ENCODE measurements around the gene ARPC2.
A peak's percentile ranks its signal among the peaks of the same experiment; 100 is the strongest.

ARPC2 gene

GRCh38 chr2:218255446-218255845, 38.5 kb downstream of the ARPC2 start:
- no peak for DNase-seq (ENCODE audit: low spot score)

- DNase-seq (ENCODE audit: low spot score): no peak
Measured at GRCh38 chr2:218256612-218257350, 39.8 kb downstream of the ARPC2 start.

GRCh38 chr2:218257390-218257981, 40.5 kb downstream of the ARPC2 start:
- peak; percentile 72 for DNase-seq (ENCODE audit: low spot score)

- no peak for DNase-seq (ENCODE audit: low spot score)
Measured at GRCh38 chr2:218259099-218259961, 42.3 kb downstream of the ARPC2 start.

GRCh38 chr2:218260166-218260565, 43.2 kb downstream of the ARPC2 start:
- no peak for DNase-seq (ENCODE audit: low spot score)

- DNase-seq (ENCODE audit: low spot score): peak; percentile 77
Measured at GRCh38 chr2:218260742-218261422, 43.9 kb downstream of the ARPC2 start, which contains the start of gene GPBAR1. Gene GPBAR1, plus strand, starts transcription at chr2:218261015. Its CDS starts 1,710 bp downstream, at chr2:218262725.

DNA sequence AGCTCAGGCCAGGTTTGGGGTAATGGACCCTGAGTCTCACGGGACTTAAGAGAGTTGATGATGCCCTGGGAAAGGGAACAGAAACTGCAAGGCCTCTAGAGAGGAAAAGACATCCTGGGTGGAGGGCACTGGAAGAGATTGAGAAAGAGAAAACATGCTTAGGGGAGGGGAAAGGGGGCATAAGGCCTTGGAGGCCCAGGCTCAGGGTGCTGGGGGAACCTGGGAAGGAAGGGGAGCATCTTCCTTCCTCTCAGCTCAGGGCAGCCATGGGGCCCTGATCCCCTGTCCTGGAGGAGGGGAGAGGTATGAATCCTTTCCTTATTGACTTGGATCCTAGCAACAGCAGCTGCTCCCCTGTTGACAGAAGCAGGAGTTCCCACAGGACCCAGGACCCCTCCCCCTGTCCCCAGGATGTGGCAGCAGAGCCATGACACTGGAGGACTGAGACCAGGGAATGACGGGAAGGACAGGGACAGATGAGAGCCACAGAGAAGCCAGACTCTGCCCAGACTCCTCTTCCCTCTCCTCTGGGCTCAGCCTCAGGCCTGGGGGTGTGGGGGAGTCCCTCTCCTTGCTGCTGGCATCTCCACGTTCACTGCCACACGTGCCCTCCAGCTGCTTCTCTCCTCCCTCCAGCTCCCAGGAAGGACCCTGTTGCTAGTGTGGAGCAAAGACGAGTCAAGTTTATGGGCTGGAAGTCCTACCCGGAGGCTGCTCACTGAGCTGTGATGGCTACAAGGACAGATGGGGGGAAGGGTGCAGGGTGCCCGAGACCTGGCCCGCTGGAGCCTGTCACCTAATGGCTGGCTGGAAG, 44.6 kb downstream of the ARPC2 start:
- DNase-seq (ENCODE audit: low spot score): no peak

GRCh38 chr2:218262237-218262600, 45.2 kb downstream of the ARPC2 start:
- DNase-seq (ENCODE audit: low spot score): no peak

DNA sequence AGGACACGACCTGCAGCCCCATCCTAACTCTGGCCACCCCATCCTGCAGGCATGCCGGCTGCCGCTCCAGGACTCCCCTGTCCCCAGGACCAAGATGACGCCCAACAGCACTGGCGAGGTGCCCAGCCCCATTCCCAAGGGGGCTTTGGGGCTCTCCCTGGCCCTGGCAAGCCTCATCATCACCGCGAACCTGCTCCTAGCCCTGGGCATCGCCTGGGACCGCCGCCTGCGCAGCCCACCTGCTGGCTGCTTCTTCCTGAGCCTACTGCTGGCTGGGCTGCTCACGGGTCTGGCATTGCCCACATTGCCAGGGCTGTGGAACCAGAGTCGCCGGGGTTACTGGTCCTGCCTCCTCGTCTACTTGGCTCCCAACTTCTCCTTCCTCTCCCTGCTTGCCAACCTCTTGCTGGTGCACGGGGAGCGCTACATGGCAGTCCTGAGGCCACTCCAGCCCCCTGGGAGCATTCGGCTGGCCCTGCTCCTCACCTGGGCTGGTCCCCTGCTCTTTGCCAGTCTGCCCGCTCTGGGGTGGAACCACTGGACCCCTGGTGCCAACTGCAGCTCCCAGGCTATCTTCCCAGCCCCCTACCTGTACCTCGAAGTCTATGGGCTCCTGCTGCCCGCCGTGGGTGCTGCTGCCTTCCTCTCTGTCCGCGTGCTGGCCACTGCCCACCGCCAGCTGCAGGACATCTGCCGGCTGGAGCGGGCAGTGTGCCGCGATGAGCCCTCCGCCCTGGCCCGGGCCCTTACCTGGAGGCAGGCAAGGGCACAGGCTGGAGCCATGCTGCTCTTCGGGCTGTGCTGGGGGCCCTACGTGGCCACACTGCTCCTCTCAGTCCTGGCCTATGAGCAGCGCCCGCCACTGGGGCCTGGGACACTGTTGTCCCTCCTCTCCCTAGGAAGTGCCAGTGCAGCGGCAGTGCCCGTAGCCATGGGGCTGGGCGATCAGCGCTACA, 45.9 kb downstream of the ARPC2 start:
- DNase-seq (ENCODE audit: low spot score): peak; percentile 41

GRCh38 chr2:218263817-218264641, 47.0 kb downstream of the ARPC2 start:
- DNase-seq (ENCODE audit: low spot score): peak; percentile 37

DNA sequence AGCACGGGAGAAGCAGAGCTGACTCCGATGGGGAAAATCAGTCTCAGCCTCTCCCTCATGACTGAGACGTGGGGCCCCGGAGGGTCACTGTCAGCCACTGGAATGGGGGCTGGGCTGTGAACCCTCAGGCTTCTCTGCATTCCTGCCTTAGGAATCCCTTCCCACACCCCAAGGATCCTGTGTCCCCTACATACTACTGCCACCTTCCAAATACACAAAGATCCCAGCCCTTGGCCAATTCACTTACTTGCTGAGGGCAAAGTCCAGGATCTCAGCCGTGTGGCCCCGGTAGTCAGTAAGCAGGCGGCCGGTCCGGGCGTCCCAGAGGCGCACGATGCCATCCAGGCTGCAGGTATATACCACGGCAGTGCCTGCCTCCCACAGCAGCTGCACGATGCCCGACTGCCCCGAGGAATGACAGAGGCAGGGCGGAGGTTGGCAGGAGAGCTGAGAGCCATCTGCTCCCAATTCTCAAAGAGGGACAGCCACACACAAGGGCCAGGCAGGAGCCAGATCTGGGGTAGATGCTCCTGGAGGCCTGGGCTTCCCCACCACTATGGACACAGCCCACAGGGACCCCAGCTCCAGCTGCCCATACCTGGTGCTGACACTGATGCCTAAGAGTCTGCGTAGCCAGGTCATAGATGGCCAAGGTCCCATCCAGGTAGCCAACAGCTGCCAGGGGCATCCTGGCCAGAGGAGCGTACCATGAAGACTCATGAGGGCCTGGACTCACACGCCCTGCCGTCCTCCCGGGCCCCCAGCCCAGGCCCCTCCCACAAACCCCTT, 48.0 kb downstream of the ARPC2 start:
- DNase-seq (ENCODE audit: low spot score): peak; percentile 42

GRCh38 chr2:218265626-218266025, 48.6 kb downstream of the ARPC2 start:
- no peak for DNase-seq (ENCODE audit: low spot score)

GRCh38 chr2:218266316-218266979, 49.5 kb downstream of the ARPC2 start:
- DNase-seq (ENCODE audit: low spot score): no peak

DNA sequence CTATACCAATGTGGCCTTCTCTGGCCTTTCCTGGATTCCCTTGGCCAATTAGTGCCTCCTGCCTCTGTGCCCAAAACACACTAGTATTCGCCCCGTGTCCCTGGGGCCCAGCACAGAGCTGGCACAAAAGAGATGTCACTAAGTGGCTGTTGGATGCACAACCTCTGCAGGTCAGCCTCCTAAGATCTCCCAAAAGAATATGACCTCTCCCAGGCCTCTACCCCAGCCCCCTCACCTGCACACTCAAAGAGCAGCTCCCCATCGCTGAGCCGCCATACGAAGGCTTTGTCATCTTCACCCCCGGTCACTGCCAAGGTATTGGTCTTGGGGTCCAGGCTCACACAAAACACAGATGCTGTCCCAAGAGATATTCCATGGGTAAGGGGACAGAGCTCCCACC, 50.3 kb downstream of the ARPC2 start:
- no peak for DNase-seq (ENCODE audit: low spot score)

- peak; percentile 100 for DNase-seq (ENCODE audit: low spot score)
Measured at GRCh38 chr2:218269900-218270720, 53.1 kb downstream of the ARPC2 start, which contains the start of the genes AAMP and PNKD. Gene AAMP, minus strand, starts transcription at chr2:218270137. Its CDS starts 51 bp downstream, at chr2:218270086. Gene PNKD, plus strand, starts transcription at chr2:218270519. Its CDS starts 17 bp downstream, at chr2:218270536.

DNA sequence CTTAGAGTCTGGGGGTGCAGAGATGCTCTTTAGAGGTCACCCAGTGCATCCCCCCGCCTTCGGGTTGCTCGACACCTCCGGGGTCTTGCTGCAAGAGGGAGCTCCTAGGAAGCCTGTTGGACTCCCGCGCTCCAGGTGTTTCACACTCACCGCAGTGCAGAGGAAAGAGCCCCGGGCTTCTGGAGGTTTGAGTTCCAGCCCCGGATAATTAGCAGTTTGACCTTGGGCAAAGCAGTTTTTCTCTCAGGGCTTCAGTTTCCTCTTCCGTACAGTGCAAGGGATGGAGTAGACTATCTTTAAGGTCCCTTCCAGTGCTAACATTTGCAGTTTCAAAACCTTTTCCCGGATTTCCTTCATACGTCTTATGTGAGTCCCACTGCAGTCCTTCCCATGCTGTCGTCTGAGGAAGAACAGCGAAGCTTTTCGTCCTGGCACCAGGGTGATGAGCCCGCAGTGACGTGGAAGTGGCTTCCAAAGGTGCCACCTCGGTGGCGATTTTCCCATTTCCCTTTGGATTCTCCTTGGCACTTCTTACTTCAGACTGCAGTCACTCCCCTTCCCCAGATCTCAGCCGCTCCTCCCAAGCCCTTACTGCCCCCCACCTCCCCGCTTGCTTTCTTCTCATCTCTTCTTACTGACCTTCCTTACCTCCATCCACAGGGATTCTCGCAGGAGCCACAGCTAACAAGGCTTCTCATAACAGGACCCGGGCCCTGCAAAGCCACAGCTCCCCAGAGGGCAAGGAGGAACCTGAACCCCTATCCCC, 53.9 kb downstream of the ARPC2 start:
- DNase-seq (ENCODE audit: low spot score): no peak
